GM18951 (cell line): ENCODE results near the gene SESTD1.
"Not testable (repeated sequence)": the region's sequence is repeated elsewhere in the genome, so short reads cannot be mapped to it uniquely, and the experiment has no call there.

ENCODE experiments used
- POLR2A ChIP-seq: IDR thresholded peaks from 4 replicates; pipeline ENCODE4 v1.6.1; 2011; ENCODE audit warnings: mild to moderate bottlenecking; ENCODE audit not compliant: insufficient read length, insufficient read depth; ENCODE audit errors: extremely low read depth
- in situ Hi-C: fragments of 300-500 bp; cut with MboI; formaldehyde crosslinking; loops from one replicate; pipeline ENCODE4 v1.12.0; 2022; ENCODE audit warnings: low sequenced_read_pairs, mixed read lengths, inconsistent platforms; ENCODE audit not compliant: unreplicated experiment

SESTD1 gene

GRCh38 chr2:179082697-179083096, 181.9 kb downstream of the SESTD1 start:
- TF ChIP-seq POLR2A = no peak
- in situ Hi-C loops = no loop called here

GRCh38 chr2:179081954-179082353, 182.7 kb downstream of the SESTD1 start:
- in situ Hi-C loops = no loop called here
- no peak for TF ChIP-seq POLR2A

- in situ Hi-C loops = no loop called here
- TF ChIP-seq POLR2A = no peak
Observed at GRCh38 chr2:179072527-179072926, 192.1 kb downstream of the SESTD1 start.

- in situ Hi-C loops = no loop called here
- TF ChIP-seq POLR2A = no peak
Observed at GRCh38 chr2:179071810-179072355, 192.7 kb downstream of the SESTD1 start.

GRCh38 chr2:179070895-179071294, 193.7 kb downstream of the SESTD1 start:
- no peak for TF ChIP-seq POLR2A
- in situ Hi-C loops = no loop called here

- in situ Hi-C loops = no loop called here
Observed at GRCh38 chr2:179069685-179070084, 194.9 kb downstream of the SESTD1 start.

GRCh38 chr2:179068991-179069643, 195.5 kb downstream of the SESTD1 start:
- in situ Hi-C loops = no loop called here

More at GRCh38 chr2:179069685-179070084, 194.9 kb downstream of the SESTD1 start:
- no peak for TF ChIP-seq POLR2A

GRCh38 chr2:179059026-179059700, 205.5 kb downstream of the SESTD1 start:
- in situ Hi-C loops = no loop called here
- TF ChIP-seq POLR2A = no peak

More at GRCh38 chr2:179068991-179069643, 195.5 kb downstream of the SESTD1 start:
- no peak for TF ChIP-seq POLR2A

GRCh38 chr2:179057737-179058136, 206.9 kb downstream of the SESTD1 start:
- in situ Hi-C loops = no loop called here
- no peak for TF ChIP-seq POLR2A

- in situ Hi-C loops = not testable (repeated sequence)
Observed at GRCh38 chr2:179053568-179053967, 211.1 kb downstream of the SESTD1 start.
